RWPE2 (cell line): ENCODE results near the gene DET1.
"Not testable (repeated sequence)": the region's sequence is repeated elsewhere in the genome, so short reads cannot be mapped to it uniquely, and the experiment has no call there.

Experiments used
- ATAC-seq: fragments of 200-7000 bp; cut with Tn5 transposase; 3 replicates; pipeline ENCODE4 v1.9.1; 2021; ENCODE audit warnings: low read depth
- DNase-seq: peaks from one replicate; pipeline ENCODE4 v3.0.0-alpha.2; 2020; ENCODE audit warnings: low spot score
- H3K27ac ChIP-seq: fragments of 450-650 bp; 2 replicates; pipeline ENCODE4 v1.5.1; 2017; ENCODE audit warnings: mild to moderate bottlenecking; ENCODE audit not compliant: poor library complexity, severe bottlenecking
- H3K27me3 ChIP-seq: fragments of 250-450 bp; sonication (Bioruptor Pico); 2 replicates; pipeline ENCODE4 v1.5.1; 2021; ENCODE audit warnings: mild to moderate bottlenecking, moderate library complexity; ENCODE audit not compliant: insufficient read depth, poor library complexity, severe bottlenecking
- H3K36me3 ChIP-seq: fragments of 250-450 bp; sonication (Bioruptor Pico); 2 replicates; pipeline ENCODE4 v1.5.1; 2020; ENCODE audit warnings: low read depth, mild to moderate bottlenecking, moderate library complexity
- H3K4me1 ChIP-seq: fragments of 250-450 bp; sonication (Bioruptor Pico); 2 replicates; pipeline ENCODE4 v1.5.1; 2021; ENCODE audit warnings: mild to moderate bottlenecking, moderate library complexity; ENCODE audit not compliant: insufficient read depth, poor library complexity, severe bottlenecking
- H3K4me3 ChIP-seq: fragments of 250-450 bp; sonication (Bioruptor Pico); 2 replicates; pipeline ENCODE4 v1.5.1; 2021; ENCODE audit warnings: mild to moderate bottlenecking, moderate library complexity; ENCODE audit not compliant: severe bottlenecking
- H3K9me3 ChIP-seq: fragments of 250-450 bp; sonication (Bioruptor Pico); 2 replicates; pipeline ENCODE4 v1.5.1; 2021; ENCODE audit warnings: mild to moderate bottlenecking, moderate library complexity; ENCODE audit not compliant: severe bottlenecking
- CTCF ChIP-seq: fragments of 450-650 bp; IDR thresholded peaks from one replicate; pipeline ENCODE4 v1.5.1; 2017; ENCODE audit warnings: mild to moderate bottlenecking, moderate library complexity; ENCODE audit not compliant: poor library complexity, severe bottlenecking

The DET1 gene

DNA sequence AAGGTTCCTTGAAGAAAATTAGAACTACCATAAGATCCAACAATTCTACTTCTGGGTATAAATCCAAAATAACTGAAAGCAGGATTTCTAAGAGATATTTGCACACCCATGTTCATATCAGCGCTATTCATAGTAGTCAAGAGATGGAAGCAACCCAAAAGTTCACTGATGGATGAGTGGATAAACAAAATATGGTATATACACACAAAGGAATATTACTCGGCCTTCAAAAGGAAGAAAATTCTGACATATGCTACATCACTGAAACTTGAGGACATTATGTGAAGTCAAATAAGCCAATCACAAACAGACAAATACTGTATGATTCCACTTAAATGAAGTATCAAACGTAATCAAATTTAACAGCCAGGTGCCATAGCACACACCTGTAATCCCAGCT, 13.1 kb downstream of the DET1 start:
- no peak for TF ChIP-seq CTCF

DNA sequence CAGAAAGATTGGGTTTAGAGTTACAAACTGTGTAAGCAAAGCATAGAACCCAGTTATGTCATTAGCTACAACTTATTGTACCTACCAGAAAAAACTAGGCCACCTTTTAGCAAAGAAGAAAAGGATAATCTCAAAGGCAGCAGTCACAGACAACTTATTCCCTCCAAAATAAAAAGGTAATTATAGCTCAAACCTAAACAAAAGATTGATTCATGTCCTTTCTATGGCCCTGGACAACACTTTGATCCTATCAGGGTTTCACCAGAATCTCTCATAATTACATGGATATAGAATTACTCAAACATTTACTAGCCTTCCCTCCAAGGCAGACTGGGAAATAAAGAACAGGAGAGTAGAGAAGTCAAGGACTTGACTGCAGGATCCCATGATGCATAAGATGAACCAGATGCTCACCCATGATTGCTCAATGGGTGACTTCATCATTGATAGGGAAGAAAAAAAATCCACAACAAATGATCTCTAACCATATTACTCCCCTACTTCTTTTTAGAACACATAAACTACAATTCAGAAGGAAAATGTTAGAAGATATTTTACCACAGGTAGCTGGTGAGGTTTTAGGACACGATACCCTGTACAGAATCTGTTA, 17.4 kb downstream of the DET1 start:
- peaks cover 8% of the 10 kb centered on the region; the same call in 1 of the 2 replicates for H3K36me3 ChIP-seq
- H3K4me3 ChIP-seq = no peak overlapping the region
- no peaks in the 10 kb centered on the region for H3K4me1 ChIP-seq
- no peak for DNase-seq
- H3K27me3 ChIP-seq = no peaks in the 10 kb centered on the region
- ATAC-seq = no peak
- no peak overlapping the region for H3K27ac ChIP-seq
- no peaks in the 10 kb centered on the region for H3K9me3 ChIP-seq
- no peak for TF ChIP-seq CTCF

More for the DNA sequence above, 13.1 kb downstream of the DET1 start:
- Histone ChIP-seq H3K9me3 (no peaks in the 10 kb centered on the region), H3K4me3 (no peak overlapping the region), H3K27ac (no peak overlapping the region), H3K27me3 (no peaks in the 10 kb centered on the region), H3K36me3 (peaks cover 3% of the 10 kb centered on the region; the same call in 1 of the 2 replicates), H3K4me1 (no peaks in the 10 kb centered on the region)
- ATAC-seq (no peak), DNase-seq (no peak)

DNA sequence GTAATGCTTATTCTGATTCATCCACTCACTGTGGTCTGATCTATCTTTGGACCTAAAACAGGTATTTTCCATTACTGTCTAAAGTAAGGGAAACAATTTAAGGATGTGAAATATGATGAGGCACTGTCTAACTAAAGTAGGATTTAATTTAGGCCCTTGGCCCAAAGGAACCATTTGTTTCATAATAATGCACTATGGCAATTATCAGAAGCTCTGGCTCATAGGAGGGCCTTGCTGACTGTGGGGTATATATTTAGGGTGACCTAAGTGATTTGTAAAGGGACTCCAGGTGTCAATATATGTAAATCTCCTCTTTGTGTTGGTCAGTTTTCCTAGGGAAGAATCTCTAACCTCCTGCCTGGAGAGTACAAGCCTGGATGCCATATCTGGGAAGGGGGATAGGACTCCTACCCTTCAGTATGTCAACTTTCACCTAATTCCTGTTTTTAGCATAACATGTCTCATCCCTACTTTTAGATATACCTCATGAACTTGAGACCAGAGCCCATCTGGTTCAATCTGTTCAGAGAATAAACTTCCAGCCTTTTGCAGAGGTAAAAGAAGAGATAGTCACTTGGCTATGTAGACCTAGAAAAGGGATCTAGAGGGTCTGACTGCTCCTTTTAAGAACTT, 20.1 kb downstream of the DET1 start:
- no peak for ATAC-seq
- Histone ChIP-seq H3K27me3 (no peaks in the 10 kb centered on the region), H3K9me3 (no peaks in the 10 kb centered on the region), H3K36me3 (peaks cover 8% of the 10 kb centered on the region; the same call in 1 of the 2 replicates), H3K27ac (no peak overlapping the region), H3K4me1 (no peaks in the 10 kb centered on the region), H3K4me3 (no peak overlapping the region)
- DNase-seq = no peak
- TF ChIP-seq CTCF = no peak

GRCh38 chr15:88525418-88525817, 21.1 kb downstream of the DET1 start:
- DNase-seq (no peak), ATAC-seq (no peak)
- no peaks in the 10 kb centered on the region for H3K9me3 ChIP-seq
- TF ChIP-seq CTCF = no peak
- H3K4me3 ChIP-seq = no peak overlapping the region
- no peaks in the 10 kb centered on the region for H3K27me3 ChIP-seq
- H3K27ac ChIP-seq = no peak overlapping the region
- 0 out of 2 replicates have a peak, but pooled peaks cover 8% of the 10 kb centered on the region for H3K36me3 ChIP-seq
- H3K4me1 ChIP-seq = no peaks in the 10 kb centered on the region

DNA sequence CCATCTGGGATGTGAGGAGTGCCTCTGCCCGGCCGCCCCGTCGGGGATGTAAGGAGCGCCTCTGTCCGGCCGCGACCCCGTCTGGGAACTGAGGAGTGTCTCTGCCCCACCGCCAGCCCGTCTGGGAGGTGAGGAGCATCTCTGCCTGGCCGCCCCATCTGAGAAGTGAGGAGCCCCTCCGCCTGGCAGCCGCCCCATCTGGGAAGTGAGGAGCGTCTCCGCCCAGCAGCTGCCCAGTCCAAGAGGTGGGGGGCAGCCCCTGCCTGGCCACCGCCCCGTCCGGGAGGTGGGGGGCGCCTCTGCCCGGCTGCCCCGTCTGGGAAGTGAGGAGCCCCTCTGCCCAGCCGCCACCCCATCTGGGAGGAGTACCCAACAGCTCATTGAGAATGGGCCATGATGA, 22.4 kb downstream of the DET1 start:
- not testable (repeated sequence) for DNase-seq, H3K27me3 ChIP-seq, H3K4me1 ChIP-seq, ATAC-seq, H3K4me3 ChIP-seq, H3K27ac ChIP-seq, H3K36me3 ChIP-seq, H3K9me3 ChIP-seq
